ENCODE measurements around the gene TEX29.

DNA sequence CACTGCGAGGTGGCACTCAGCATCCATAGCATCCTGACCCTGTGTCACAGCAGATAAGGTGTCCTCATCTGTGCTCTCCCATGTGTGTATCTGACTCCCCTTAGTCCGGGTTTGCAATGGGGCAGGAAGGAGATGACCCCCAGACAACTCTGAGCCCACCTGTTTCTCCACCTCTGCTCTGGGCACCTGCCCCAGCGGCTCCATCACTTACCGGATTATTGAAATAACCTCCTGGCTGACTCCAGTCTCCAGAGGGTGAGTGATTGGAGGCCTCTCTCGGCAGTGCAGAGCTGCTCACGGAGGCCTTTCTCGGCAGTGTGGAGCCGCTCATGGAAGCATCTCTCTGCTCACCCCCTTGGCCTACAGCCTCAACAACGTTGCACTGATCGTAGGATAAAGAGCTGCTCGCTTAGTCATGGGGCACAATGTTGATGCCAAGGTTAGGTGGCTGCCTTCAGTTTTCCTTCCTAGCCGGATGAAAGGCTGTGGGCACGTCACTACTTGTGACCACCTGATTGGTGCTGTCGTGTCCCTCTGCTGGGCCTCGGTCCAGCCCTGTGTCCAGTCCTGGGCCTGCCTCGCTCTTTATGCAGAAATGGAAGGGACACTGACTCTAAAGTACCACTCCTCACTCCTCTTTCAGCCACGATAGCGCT is 67.6 kb downstream of the TEX29 start:
- TF ChIP-seq, protein P1, sequence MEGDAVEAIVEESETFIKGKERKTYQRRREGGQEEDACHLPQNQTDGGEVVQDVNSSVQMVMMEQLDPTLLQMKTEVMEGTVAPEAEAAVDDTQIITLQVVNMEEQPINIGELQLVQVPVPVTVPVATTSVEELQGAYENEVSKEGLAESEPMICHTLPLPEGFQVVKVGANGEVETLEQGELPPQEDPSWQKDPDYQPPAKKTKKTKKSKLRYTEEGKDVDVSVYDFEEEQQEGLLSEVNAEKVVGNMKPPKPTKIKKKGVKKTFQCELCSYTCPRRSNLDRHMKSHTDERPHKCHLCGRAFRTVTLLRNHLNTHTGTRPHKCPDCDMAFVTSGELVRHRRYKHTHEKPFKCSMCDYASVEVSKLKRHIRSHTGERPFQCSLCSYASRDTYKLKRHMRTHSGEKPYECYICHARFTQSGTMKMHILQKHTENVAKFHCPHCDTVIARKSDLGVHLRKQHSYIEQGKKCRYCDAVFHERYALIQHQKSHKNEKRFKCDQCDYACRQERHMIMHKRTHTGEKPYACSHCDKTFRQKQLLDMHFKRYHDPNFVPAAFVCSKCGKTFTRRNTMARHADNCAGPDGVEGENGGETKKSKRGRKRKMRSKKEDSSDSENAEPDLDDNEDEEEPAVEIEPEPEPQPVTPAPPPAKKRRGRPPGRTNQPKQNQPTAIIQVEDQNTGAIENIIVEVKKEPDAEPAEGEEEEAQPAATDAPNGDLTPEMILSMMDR (conservative IDR thresholded peaks at IDR 0.05; ENCODE audit: low read length): no peak
- no peak for TF ChIP-seq EZH2phosphoT487 (IDR thresholded peaks at IDR 0.05; ENCODE audit: borderline replicate concordance)
